Keratinocyte (primary cell): ENCODE data around the gene ZMIZ1. TPM values are rescaled to one million over a fixed set of nuclear protein-coding genes. Genes with fewer than 3 reads are reported as not detected.

Source experiments
- DNase-seq: peaks from one replicate; pipeline ENCODE4 v3.0.0-alpha.2; 2011; ENCODE audit warnings: low read depth, missing footprints, low spot score
- FAIRE-seq: peaks from 2 replicates; lab custom pipeline; 2011; peaks lifted over from hg19 to GRCh38; lab: Jason Lieb, UNC
- H2AFZ ChIP-seq: 2 replicates; pipeline ENCODE4 v1.6.0; 2012; ENCODE audit warnings: low read length, control low read depth, inconsistent platforms; ENCODE audit not compliant: control insufficient read depth
- H3K27ac ChIP-seq: 2 replicates; pipeline ENCODE4 v1.5.1; 2011; ENCODE audit warnings: low read length; ENCODE audit not compliant: control insufficient read depth, insufficient read depth
- H3K27me3 ChIP-seq: 3 replicates; pipeline ENCODE4 v1.6.0; 2011; ENCODE audit warnings: low read length; ENCODE audit not compliant: control insufficient read depth, insufficient read depth; ENCODE audit errors: extremely low read depth
- H3K36me3 ChIP-seq, 2 experiments: 2 replicates in 1 of 2; 3 replicates in 1 of 2; pipeline ENCODE4 v1.5.1; 2011; ENCODE audit warnings: low read length in 2 of 2, mild to moderate bottlenecking in 1 of 2; ENCODE audit not compliant: control insufficient read depth in 2 of 2, insufficient read depth in 2 of 2; ENCODE audit errors: extremely low read depth in 1 of 2
- H3K4me1 ChIP-seq: 3 replicates; pipeline ENCODE4 v1.5.1; 2011; ENCODE audit warnings: low read length; ENCODE audit not compliant: control insufficient read depth, insufficient read depth; ENCODE audit errors: extremely low read depth
- H3K4me2 ChIP-seq: 3 replicates; pipeline ENCODE4 v1.6.0; 2011; ENCODE audit warnings: low read depth, low read length; ENCODE audit not compliant: control insufficient read depth, insufficient read depth; ENCODE audit errors: extremely low read depth
- H3K4me3 ChIP-seq, 3 experiments: fragments of 200-600 bp in 1 of 3; sonication (generic) in 1 of 3; 2 replicates in 2 of 3; 3 replicates in 1 of 3; pipeline ENCODE4 v1.5.1; 2011 to 2016; ENCODE audit warnings: low read length in 3 of 3, mild to moderate bottlenecking in 3 of 3, control low read depth in 2 of 3, inconsistent platforms in 1 of 3, low read depth in 1 of 3, mixed read lengths in 1 of 3, mixed run types in 1 of 3, moderate library complexity in 1 of 3; ENCODE audit not compliant: control insufficient read depth in 2 of 3, insufficient read depth in 2 of 3; ENCODE audit errors: extremely low read depth in 1 of 3
- H3K79me2 ChIP-seq: 2 replicates; pipeline ENCODE4 v1.6.0; 2012; ENCODE audit warnings: low read length; ENCODE audit not compliant: control insufficient read depth, insufficient read depth
- H3K9ac ChIP-seq: 3 replicates; pipeline ENCODE4 v1.6.0; 2011; ENCODE audit warnings: low read length; ENCODE audit not compliant: control insufficient read depth, insufficient read depth; ENCODE audit errors: extremely low read depth
- H3K9me1 ChIP-seq: 3 replicates; pipeline ENCODE4 v1.6.0; 2011; ENCODE audit warnings: low read length; ENCODE audit not compliant: control insufficient read depth, insufficient read depth; ENCODE audit errors: extremely low read depth
- H3K9me3 ChIP-seq: 2 replicates; pipeline ENCODE4 v1.5.1; 2012; ENCODE audit warnings: low read depth, low read length; ENCODE audit not compliant: control insufficient read depth
- H4K20me1 ChIP-seq: 3 replicates; pipeline ENCODE4 v1.6.0; 2011; ENCODE audit warnings: low read length; ENCODE audit not compliant: control insufficient read depth, insufficient read depth; ENCODE audit errors: extremely low read depth
- EZH2 ChIP-seq: IDR thresholded peaks from one replicate; pipeline ENCODE4 v1.6.1; 2012; ENCODE audit warnings: inconsistent platforms, mild to moderate bottlenecking, low read length, moderate library complexity
- dilution Hi-C: fragments of 300-500 bp; cut with MboI; formaldehyde crosslinking; loops from one replicate; pipeline ENCODE4 v1.7.0; 2020; ENCODE audit warnings: low sequenced_read_pairs; ENCODE audit not compliant: extremely low pct_ligation_motif_present
- polyA plus RNA-seq, 5 experiments: library from polyadenylated mRNA; depleted of rRNA in 3 of 5; stranded (reverse) in 3 of 5; stranded (forward) in 1 of 5; unstranded in 1 of 5; fragments of >200 nt; gene quantifications; 1 replicate in 1 of 5; 2 replicates in 3 of 5; 3 replicates in 1 of 5; pipeline versions ENCODE4 v1.2.1 to v1.2.3, GENCODE V29; 2011 to 2012; ENCODE audit warnings: missing spikeins in 2 of 5, low read depth in 1 of 5, low replicate concordance in 1 of 5
- TF ChIP-seq, protein P1 (sequence below), 3 experiments: IDR thresholded peaks in 1 of 3; conservative IDR thresholded peaks in 1 of 3; optimal IDR thresholded peaks in 1 of 3; 2 replicates in 2 of 3; 3 replicates in 1 of 3; pipeline versions ENCODE3 to v1.5.1; 2011; ENCODE audit warnings: low read length in 3 of 3, mild to moderate bottlenecking in 3 of 3, moderate library complexity in 2 of 3, control low read depth in 1 of 3, inconsistent platforms in 1 of 3; ENCODE audit not compliant: insufficient read depth in 2 of 3; ENCODE audit errors: extremely low read depth in 1 of 3

The ZMIZ1 gene
- polyA plus RNA-seq, 1 donor (not counting 4 experiments of a cell fraction or from before 2014, with no cell fraction given) = 1.8 TPM

GRCh38 chr10:79056361-79056735 is 12.4 kb upstream of the ZMIZ1 start:
- DNase-seq (no peak), FAIRE-seq (no peak)
- H2AFZ ChIP-seq = no peak overlapping the region
- no peaks in the 10 kb centered on the region for H3K4me1 ChIP-seq
- dilution Hi-C loops = no loop called here
- H3K4me3 ChIP-seq = no peak overlapping the region
- H3K27ac ChIP-seq = no peak overlapping the region
- H3K27me3 ChIP-seq = peaks cover 4% of the 10 kb centered on the region
- no peaks in the 10 kb centered on the region for H4K20me1 ChIP-seq
- no peaks in the 10 kb centered on the region for H3K9me3 ChIP-seq
- no peaks in the 10 kb centered on the region for H3K36me3 ChIP-seq
- H3K79me2 ChIP-seq = no peaks in the 10 kb centered on the region
- no peaks in the 10 kb centered on the region for H3K9me1 ChIP-seq
- no peak overlapping the region for H3K9ac ChIP-seq
- TF ChIP-seq, protein P1, sequence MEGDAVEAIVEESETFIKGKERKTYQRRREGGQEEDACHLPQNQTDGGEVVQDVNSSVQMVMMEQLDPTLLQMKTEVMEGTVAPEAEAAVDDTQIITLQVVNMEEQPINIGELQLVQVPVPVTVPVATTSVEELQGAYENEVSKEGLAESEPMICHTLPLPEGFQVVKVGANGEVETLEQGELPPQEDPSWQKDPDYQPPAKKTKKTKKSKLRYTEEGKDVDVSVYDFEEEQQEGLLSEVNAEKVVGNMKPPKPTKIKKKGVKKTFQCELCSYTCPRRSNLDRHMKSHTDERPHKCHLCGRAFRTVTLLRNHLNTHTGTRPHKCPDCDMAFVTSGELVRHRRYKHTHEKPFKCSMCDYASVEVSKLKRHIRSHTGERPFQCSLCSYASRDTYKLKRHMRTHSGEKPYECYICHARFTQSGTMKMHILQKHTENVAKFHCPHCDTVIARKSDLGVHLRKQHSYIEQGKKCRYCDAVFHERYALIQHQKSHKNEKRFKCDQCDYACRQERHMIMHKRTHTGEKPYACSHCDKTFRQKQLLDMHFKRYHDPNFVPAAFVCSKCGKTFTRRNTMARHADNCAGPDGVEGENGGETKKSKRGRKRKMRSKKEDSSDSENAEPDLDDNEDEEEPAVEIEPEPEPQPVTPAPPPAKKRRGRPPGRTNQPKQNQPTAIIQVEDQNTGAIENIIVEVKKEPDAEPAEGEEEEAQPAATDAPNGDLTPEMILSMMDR (optimal IDR thresholded peaks at IDR 0.05 in 1 of 3, IDR thresholded peaks at IDR 0.05 in 1 of 3, conservative IDR thresholded peaks at IDR 0.05 in 1 of 3; ENCODE audit: extremely low read depth in 1 of 3, insufficient read depth in 2 of 3, low read length in 3 of 3) = no peak
- TF ChIP-seq EZH2 = no peak
- no peak overlapping the region for H3K4me2 ChIP-seq

- no peak overlapping the region for H3K9ac ChIP-seq
- no peaks in the 10 kb centered on the region for H3K4me1 ChIP-seq
- H3K9me1 ChIP-seq = no peaks in the 10 kb centered on the region
- dilution Hi-C loops = no loop called here
- no peaks in the 10 kb centered on the region for H4K20me1 ChIP-seq
- H3K9me3 ChIP-seq = no peaks in the 10 kb centered on the region
- no peaks in the 10 kb centered on the region for H3K79me2 ChIP-seq
- no peaks in the 10 kb centered on the region for H3K36me3 ChIP-seq
- DNase-seq (no peak), FAIRE-seq (no peak)
- H3K27me3 ChIP-seq = peaks cover 4% of the 10 kb centered on the region
- TF ChIP-seq EZH2 = no peak
- TF ChIP-seq, protein P1 (optimal IDR thresholded peaks at IDR 0.05 in 1 of 3, IDR thresholded peaks at IDR 0.05 in 1 of 3, conservative IDR thresholded peaks at IDR 0.05 in 1 of 3; ENCODE audit: extremely low read depth in 1 of 3, insufficient read depth in 2 of 3, low read length in 3 of 3) = no peak
- H3K4me2 ChIP-seq = no peak overlapping the region
- H3K4me3 ChIP-seq = no peak overlapping the region
- H3K27ac ChIP-seq = no peak overlapping the region
- no peak overlapping the region for H2AFZ ChIP-seq
Observed at GRCh38 chr10:79056736-79057391, 11.9 kb upstream of the ZMIZ1 start.
